HG03108 (cell line): Measurements from ENCODE around the gene PRR33.
"Not testable (repeated sequence)": the region's sequence is repeated elsewhere in the genome, so short reads cannot be mapped to it uniquely, and the experiment has no call there.

Experiments used
- ATAC-seq: cut with Tn5 transposase; IDR thresholded peaks from one replicate; pipeline ENCODE4 v1.9.1; 2021; ENCODE audit warnings: moderate library complexity; ENCODE audit not compliant: unreplicated experiment

Gene PRR33

GRCh38 chr11:1878137-1879031, 13.3 kb downstream of the PRR33 start:
- ATAC-seq, result no peak

DNA sequence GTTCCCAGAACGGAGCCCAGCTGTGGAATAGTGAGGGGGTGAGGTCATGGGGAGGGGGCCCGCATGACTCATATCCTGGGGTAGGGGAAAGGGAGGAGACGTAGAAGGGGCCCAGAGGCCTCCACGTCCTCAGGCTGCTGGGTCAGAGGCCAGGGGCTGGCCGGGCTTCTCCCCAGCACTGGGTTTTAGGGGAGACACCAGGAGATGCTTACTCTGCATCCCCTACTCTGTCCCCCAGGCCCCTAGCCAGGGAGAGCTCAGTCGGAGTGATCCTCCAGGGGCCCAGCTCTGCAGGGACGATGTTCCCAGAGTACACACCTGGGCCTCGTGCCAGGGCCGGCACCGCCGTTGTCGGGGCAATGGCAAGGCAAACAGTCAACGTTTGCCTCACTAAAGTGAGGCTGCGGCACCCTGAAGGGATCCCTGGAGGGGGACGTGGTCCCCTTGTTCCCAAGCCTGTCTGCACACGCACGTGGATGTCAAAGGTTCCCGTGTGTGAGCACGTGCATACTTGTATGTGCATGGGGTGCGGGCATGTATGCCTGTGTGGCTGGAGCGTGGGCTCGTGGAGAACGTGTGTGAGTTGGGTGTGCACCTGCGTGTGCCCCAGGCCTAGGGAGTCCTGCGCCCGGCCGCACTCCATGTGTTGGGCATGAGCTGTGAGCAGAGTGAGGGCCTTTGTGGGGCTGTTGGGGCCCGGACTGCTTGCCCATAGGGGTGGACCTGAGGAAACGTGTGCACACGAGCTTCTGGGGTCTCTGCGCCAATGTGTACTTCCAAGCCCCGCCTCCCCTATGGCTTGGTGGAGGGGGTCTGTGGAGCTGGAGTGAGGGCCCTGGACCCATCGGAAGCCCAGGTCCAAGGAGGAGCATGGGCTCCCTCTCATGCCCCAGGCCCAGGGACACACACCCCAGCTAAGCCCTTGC, 14.2 kb downstream of the PRR33 start:
- no peak for ATAC-seq

- no peak for ATAC-seq
These were observed 15.2 kb downstream of the PRR33 start for GRCh38 chr11:1876361-1877063.

DNA sequence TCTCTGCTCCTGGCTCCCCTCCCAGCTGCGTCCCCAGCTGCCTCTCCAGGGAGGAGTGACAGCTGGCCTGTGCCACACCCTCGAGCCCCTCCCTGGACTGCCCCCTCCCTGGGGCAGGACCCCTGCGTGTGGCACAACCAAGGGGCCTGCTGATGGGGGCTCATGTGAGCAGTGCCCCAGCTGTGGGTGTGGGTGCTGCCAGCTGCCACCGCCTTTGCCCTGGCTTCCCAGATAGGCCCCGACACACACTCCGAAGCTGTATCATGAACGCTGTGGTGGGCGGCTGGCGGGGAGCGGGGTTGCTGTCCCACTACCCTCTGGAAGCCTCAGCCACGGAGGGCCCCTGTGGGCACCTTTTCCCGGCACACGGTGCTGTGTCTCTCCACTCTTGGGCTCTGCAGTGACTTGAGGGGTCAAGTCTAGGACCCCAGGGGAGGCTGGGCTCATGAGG, 15.8 kb downstream of the PRR33 start:
- not testable (repeated sequence) for ATAC-seq

DNA sequence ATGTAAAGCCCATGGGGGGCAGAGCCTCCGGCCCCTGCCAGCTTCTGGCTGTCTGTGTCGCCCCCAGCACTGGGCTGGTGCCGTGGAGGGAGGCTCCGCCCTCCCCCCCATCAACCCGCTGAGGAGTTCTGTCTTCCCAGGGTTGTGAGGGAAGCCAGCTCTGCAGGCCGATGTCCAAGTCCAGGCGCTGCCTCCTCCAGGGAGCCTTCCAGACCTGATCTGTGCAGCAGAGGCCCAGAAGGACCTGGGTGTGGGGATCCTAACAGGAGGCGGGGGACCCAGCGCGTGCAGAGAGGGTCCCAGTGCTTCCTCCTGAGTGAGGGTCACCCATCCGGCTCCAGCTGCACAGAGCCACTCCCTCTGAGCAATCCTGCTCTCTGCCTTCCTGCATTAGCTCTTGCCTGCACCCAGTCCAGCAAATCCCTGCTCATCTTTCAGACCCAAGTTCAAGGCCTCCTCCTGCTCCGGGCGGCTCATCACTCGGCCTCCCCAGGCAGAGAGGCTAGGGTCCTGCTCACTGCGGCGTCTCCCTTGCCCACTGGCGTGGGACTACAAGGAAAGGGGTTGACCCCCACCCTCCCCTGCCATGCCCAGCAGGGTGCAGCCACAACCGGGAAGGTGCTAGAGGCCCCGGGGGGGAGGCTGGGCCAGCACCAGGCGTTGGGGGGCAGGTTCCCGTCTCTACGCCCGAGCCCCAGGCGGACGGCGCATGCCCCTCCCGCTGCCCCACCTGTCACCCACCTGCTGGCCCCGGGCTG, 16.4 kb downstream of the PRR33 start:
- ATAC-seq, result no peak

DNA sequence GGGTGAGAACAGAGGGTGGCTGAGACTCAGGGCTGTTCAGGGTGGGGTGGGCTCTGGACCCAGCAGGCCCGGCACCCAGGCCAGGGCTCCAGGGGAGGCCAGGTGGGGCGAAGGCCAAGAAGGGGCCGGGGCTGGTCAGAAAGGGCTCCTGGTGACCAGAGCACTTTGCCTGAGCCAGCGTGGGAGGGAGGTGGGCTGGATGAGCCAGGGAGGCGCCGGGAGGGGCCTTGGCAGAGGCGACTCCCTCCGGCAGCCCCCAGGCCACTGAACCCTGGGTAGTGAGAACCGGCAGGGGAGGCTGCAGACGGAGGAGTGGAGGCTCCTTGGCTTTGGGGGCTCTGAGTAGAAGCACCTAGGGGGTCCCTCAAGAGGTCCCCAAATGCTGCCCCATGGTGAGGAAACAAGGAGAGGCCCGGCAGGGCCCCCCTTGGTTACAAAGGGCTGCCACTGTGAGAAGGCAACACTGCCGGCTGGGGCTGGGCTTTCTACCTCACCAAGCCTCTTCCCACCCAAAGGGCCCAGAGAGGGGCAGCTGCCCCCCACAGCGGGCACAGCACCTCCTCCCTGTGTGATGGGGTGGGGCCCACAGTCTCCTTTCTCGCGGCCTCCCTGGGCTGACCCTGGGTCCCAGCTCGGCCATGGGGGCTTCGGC, 17.1 kb downstream of the PRR33 start:
- not testable (repeated sequence) for ATAC-seq

DNA sequence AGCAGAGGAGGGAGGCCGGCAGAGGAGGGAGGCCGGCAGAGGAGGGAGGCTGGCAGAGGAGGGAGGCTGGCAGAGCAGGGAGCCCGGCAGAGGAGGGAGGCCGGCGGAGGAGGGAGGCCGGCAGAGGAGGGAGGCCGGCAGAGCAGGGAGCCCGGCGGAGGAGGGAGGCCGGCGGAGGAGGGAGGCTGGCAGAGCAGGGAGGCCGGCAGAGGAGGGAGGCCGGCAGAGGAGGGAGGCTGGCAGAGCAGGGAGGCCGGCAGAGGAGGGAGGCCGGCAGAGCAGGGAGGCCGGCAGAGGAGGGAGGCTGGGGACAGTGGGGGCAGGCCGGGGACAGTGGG, 17.9 kb downstream of the PRR33 start:
- ATAC-seq, result not testable (repeated sequence)

- no peak for ATAC-seq
These were observed 18.5 kb downstream of the PRR33 start for GRCh38 chr11:1873048-1873812.

- ATAC-seq, result no peak
These were observed 19.3 kb downstream of the PRR33 start for GRCh38 chr11:1872267-1872985.

- no peak for ATAC-seq
These were observed 20.2 kb downstream of the PRR33 start for GRCh38 chr11:1871531-1871930.

GRCh38 chr11:1870721-1871466, 20.8 kb downstream of the PRR33 start:
- no peak for ATAC-seq

DNA sequence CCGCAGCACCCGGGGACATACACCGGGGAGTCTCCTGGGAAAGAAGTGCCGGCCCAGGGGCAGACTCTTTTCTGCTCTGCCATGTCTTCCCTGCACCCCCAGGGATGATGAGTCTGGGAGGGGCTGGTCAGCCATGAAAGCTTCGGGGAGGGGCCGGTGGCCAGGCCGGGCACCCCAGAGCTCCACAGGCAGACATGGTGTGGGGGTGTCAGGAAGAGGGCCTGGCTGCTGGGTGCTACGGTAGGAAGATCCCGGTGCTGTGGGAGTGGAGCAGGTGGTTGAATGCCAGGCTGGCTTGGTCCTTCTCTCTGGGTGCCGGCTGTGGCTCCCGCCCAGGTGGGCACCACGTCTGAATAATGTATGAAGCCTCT, 21.4 kb downstream of the PRR33 start:
- ATAC-seq, result no peak

DNA sequence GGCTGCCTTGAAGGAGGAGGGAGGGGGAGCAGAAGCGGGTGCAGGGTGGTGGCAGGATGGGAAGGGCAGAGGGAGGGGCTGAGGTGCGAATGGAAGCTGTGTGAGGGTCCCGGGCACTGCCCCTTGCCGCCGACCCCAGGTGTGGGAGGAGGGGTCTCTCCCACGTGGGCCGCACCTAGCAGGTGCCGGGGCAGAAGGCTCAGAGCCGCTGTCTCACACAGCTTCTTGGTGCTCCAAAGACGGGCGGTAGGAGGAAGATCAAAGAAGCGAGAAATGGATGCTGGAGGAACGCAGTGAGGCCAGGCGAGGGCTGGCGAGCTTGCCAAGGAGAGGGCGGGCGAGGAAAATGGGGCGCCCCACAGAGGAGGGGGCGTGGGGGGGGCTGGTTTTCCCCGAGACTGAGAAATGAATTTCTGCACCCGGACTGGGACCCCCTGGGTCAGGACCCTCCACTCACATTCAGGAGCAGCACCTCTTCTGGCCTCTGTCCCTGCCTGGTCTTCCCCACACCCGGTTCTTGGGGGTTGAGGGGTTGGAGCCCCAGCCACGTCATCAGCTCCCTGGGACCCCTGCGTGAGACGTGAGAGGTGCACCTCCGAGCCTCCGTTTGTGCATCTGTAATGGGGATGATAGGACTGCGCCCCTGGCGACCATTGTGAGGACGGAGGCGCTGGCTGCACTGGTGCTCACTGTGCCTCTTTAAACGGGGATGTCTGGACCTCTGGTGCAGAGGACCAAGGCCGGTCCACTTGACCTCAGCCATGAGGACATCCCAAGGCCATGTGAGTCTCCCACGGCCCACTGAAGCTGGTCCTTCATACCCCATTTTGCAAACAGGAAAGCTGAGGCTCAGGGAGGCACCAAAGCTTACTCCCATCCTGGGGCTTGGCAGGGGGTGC, 22.0 kb downstream of the PRR33 start:
- no peak for ATAC-seq

DNA sequence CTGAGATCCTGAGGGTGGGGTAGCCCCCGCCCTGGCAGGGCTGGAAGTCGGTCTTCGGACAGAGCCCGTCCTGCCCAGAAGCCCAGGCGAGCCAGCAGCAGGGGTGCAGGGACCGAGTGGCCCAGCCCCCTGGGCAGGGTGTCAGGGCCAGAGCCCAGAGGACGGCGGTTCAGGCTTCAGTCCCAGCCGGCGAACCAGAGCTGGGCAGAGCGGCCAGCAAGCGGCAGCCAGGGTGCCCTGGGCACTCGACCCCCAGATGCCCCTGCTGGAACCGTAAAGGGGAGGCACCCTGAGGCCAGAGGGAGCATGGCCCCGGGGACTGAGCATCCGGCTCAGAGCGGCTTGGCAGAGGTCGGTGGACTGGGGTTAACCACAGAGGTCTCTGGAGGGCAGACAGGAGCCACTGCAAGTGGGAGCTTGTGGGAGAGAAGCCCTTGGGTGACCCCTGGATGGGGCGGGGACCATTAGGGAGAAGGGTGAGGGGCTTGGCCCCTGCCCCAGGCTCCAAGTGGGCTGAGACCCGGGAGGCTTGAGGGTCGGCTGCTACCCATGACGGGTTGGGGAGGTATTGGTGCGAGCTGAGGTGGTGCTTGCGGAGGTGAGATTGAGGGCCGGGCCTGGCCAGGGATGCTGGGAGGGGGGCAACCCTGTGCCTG, 22.9 kb downstream of the PRR33 start:
- no peak for ATAC-seq

DNA sequence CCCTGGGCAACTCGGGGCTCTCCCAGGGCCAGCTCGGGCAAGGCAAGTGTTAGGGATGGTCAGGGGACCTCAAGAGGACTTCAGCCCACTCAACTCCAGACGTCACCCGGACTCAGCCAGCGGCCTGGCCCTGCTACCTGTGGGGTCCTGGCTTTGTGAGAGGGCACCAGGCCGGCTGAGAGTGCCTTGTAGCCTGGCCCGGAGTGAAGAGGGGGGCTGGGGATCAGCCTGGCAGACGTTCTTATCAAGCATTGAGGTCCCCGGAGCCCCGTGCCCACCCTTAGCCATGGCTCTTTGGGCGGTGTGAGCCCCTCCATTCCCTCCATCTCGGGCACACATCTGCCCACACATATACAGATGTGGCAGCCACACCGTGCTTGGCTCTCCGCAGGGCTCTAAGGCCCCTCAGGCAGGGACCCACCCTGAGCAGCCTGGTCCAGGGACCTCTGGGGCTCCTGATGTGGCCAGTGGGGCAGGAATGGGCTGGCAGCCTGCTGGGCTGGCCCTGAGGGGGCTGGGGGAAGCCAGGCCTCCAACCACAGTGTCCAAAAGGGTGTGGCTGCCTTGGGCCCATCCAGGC, 23.5 kb downstream of the PRR33 start:
- ATAC-seq, result no peak

DNA sequence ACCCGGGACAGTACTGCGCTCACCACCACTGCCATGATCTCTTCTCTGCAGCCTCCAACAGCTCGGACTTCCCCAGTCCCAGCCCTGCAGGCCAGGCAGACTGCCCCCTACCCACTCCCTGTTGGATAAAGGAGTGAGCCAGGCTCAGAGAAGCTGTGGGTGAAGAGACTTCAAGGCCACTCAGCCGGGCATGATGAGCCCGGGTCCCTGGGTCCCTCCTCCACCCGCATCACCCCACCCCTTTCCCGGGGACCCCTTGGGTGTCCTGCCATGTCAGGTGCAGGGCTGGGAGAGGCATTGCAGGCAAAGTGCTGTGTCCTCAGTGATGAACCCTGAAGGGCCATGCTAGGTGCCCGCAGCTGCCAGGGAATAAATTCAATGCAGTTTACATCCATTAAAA, 24.3 kb downstream of the PRR33 start:
- no peak for ATAC-seq
